GM12873 (cell line): ENCODE results near the gene ZNF268.

Experiments used
- CTCF ChIP-seq: IDR thresholded peaks from 2 replicates; pipeline ENCODE4 v1.5.1; 2012; ENCODE audit warnings: low read depth, mild to moderate bottlenecking, moderate library complexity, low read length, control low read depth; ENCODE audit not compliant: insufficient read depth; ENCODE audit errors: missing control alignments

ZNF268 gene

GRCh38 chr12:133180669-133181068, 626 bp upstream of the ZNF268 start:
- no peak for TF ChIP-seq CTCF

GRCh38 chr12:133190176-133190575, 8.9 kb downstream of the ZNF268 start:
- TF ChIP-seq CTCF: no peak

GRCh38 chr12:133192847-133193246, 11.6 kb downstream of the ZNF268 start:
- no peak for TF ChIP-seq CTCF

GRCh38 chr12:133201888-133202287, 20.6 kb downstream of the ZNF268 start:
- no peak for TF ChIP-seq CTCF

- no peak for TF ChIP-seq CTCF
Measured at GRCh38 chr12:133202493-133203343, 21.4 kb downstream of the ZNF268 start.

- no peak for TF ChIP-seq CTCF
Measured at GRCh38 chr12:133203344-133204263, 22.3 kb downstream of the ZNF268 start.

GRCh38 chr12:133204264-133204603, 22.9 kb downstream of the ZNF268 start:
- no peak for TF ChIP-seq CTCF
